HG03108 (cell line): ENCODE results near the gene MCRIP1.
"Not testable (repeated sequence)": the region's sequence is repeated elsewhere in the genome, so short reads cannot be mapped to it uniquely, and the experiment has no call there.

ENCODE experiments used
- ATAC-seq: cut with Tn5 transposase; IDR thresholded peaks from one replicate; pipeline ENCODE4 v1.9.1; 2021; ENCODE audit warnings: moderate library complexity; ENCODE audit not compliant: unreplicated experiment

Gene MCRIP1

GRCh38 chr17:81841866-81842265, 8.8 kb upstream of the MCRIP1 start:
- no peak for ATAC-seq

- ATAC-seq: no peak
Measured at GRCh38 chr17:81840826-81841778, 8.0 kb upstream of the MCRIP1 start.

DNA sequence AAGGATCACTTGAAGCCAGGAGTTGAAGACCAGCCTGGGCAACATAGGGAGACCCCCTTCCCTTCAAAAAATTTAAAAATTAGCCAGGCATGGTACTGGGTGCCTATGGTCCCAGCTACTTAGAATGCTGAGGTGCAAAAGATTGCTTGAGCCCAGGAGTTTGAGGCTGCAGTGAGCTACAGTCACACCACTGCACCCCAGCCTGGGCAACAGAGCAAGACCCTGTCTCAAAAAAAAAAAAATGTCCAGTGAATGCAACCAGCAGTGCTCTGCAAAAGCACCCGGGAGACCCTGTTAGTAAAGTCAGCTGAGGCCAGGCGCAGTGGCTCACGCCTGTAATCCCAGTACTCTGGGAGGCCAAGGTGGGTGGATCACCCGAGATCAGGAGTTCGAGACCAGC, 7.0 kb upstream of the MCRIP1 start:
- not testable (repeated sequence) for ATAC-seq

- ATAC-seq: no peak
Measured at GRCh38 chr17:81839301-81839700, 6.2 kb upstream of the MCRIP1 start.

- no peak for ATAC-seq
Measured at GRCh38 chr17:81838753-81839255, 5.7 kb upstream of the MCRIP1 start.

DNA sequence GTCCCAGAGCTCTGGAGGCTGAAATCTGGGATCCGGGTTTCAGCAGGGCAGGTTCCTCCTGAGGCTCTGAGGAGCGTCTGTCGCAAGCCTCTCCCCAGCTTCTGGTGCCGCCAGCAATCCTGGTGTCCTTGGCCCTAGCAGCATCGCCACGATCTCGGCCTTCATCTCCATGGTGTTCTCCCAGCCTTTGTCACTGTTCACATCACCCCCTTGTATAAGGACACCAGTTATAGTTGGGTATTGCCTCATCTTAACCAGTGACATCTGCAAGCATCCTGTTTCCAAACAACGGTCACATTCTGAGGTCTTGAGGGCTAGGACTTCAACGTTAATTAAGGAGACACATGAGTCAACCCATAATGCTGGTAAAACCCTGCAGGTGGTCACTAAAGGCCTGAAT, 4.5 kb upstream of the MCRIP1 start:
- ATAC-seq: no peak

DNA sequence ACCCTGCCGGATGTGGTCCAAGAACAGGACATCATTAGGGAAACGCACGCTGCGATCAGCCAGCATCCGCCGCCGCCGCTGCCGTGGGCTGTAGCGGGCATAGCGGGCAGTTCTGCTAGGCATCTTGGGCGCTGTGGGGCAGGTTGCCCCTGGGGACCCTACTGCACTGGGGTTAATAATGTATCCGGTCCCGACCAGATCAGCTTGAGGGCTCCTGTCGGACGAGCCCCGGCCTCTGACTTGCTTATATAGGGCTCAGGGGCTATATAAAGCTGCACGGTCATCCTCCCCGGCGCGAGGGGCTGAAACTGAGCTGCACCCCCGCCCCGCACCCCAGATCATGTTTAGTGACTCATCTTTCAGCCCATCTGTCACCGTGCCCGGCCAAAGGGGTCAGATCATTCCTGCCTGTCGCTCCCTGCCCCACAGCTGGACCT, 1.8 kb upstream of the MCRIP1 start, which contains the start of gene PPP1R27:
Gene PPP1R27 (minus strand): TSS at position 220 of the 437 bp plus-strand sequence. CDS start 97 bp downstream, at position 123.
- ATAC-seq: no peak

GRCh38 chr17:81833921-81834830, 1.1 kb upstream of the MCRIP1 start:
- ATAC-seq: no peak

GRCh38 chr17:81832608-81833159, 407 bp downstream of the MCRIP1 start:
- peak; percentile 68 for ATAC-seq

DNA sequence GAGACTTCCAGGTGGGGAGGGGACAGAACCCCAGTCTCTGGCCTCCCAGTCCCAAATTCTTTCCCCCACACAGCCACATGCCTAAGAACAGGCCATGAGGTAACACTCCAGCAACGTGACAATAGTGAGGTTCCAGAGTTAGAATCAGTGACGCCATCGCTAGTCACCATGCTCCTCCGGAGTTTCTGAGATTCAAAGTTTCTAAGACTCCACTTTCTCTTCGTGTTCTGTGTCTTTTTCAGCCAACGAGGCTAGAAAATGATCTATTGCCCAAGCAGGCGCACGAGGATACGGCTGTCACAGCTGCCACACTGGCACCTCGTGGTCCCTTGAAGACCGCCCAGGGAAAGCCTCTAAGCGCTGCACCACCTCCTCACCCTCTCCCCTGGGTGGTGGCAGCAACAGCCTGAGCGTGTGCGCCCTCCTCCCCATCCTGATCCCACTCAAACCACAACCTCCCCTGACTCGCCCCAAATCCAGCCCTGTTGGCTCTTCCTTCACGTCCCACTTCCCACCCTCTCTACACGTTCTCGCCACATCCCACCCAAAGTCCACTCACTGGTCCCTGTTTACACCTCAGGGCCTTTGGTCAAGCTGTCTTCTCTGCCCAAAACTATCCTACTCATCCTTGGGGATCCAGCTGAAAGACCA, 1.0 kb downstream of the MCRIP1 start:
- ATAC-seq: no peak

DNA sequence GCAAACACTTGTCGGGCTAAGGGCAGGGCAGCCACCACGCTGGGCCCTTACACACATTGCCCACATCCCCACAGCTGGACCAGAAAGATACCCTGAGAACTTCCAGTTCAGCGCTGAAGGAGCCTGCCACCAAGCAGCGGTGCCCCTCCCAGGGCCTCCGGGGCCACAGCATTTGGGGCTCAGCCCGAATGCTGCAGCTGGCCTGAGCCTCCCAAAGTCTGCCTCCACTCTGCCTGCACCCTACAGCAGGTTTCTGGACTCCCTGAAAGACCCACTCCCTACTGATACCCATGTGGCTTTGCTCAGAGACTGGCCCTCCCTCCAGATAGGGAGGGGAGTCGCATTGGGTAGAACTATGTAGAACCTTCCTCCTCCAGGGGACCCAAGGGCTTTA, 1.5 kb downstream of the MCRIP1 start:
- ATAC-seq: no peak

GRCh38 chr17:81829858-81830257, 3.2 kb downstream of the MCRIP1 start:
- ATAC-seq: no peak

DNA sequence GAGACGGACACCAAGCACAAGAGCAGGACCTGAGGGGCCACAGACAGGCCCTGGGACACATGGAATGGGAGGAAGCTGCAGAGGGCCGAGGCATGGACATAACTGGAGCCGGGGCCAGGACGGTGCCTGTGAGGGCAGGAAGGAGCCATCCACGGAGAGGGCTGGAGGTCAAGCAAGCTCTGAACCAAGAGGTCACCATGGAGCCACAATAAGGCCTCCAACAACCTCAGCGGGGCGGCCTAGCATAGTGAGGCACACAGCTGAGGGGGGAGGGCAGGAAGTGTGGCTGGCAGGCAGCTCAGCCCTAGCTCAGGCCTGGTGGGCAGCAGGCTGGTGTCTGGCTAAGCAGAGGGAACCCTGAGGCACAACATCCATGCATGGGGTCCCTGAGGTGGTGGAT, 4.4 kb downstream of the MCRIP1 start:
- no peak for ATAC-seq

DNA sequence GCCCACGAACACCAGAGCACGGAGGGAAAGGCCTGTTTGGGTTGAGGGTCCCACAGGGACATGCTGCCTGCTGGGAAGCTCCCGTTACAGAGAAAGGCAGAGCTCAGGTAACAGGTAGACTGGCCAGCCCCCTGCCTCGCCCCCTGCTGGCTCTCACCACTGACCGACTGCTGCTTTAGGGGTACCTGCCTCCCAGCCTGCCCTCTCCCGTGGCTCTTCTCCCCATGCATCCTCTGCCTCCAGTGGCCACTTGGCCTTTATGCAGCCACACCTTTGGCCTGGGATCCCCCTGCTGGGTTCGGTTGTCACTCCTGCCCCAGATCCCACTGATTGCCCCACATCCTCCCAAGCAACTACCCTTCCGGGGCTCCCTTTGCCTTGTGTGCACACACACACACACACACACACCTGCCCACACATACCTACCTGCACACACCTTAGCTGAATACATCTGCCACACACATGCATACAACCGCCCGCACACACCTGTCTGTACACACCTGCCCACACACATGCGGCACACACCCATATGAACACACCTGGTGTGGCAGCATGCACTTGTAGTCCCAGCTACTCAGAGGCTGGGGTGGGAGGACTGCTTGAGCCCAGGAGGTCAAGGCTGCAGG, 7.1 kb downstream of the MCRIP1 start:
- ATAC-seq: no peak

- no peak for ATAC-seq
Measured at GRCh38 chr17:81824595-81824994, 8.5 kb downstream of the MCRIP1 start.

- ATAC-seq: no peak
Measured at GRCh38 chr17:81823820-81824550, 9.1 kb downstream of the MCRIP1 start.

- no peak for ATAC-seq
Measured at GRCh38 chr17:81822996-81823819, 9.9 kb downstream of the MCRIP1 start.

DNA sequence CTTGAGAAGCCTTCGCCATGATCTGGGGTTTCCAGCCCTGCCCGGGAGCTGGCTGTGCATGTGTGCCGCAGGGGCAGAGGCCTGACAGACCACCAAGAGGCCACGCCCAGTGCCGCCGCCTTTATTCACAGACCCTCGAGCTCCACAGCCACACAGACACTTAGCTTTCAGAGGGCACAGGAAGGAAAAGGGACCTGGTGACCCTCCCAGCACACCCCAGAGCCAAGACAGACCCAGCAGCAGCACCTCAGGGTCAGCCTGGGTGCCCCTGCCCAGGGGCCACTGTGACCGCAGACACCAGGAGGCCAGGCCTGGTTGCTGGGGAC, 10.8 kb downstream of the MCRIP1 start:
- no peak for ATAC-seq
